HEK293 (cell line): ENCODE data around the gene ERBB2.
A peak's percentile ranks its signal among the peaks of the same experiment; 100 is the strongest.

Experiments
- CTCF ChIA-PET: fragments of 350-600 bp; formaldehyde crosslinking; extraction: SDS; loops from one replicate; lab custom pipeline; 2021; ENCODE audit warnings: antibody characterized with exemption; lab: Yijun Ruan, JAX
- POLR2A ChIA-PET: fragments of 300-600 bp; formaldehyde crosslinking; extraction: SDS; loops from one replicate; lab custom pipeline; 2020; ENCODE audit warnings: antibody characterized with exemption, inconsistent platforms; lab: Yijun Ruan, JAX
- H3K27ac ChIP-seq: fragments of 200-500 bp; sonication (Bioruptor generic); 2 replicates; pipeline ENCODE4 v1.5.1; 2014; ENCODE audit warnings: low read depth, low read length, control low read depth, inconsistent platforms; ENCODE audit errors: extremely low read depth
- H3K36me3 ChIP-seq, 2 experiments: fragments of 200-500 bp in 1 of 2; sonication (Bioruptor generic) in 1 of 2; 1 replicate in 1 of 2; 2 replicates in 1 of 2; pipeline ENCODE4 v1.5.1; 2014 to 2017; ENCODE audit warnings: inconsistent platforms in 2 of 2, low read length in 2 of 2; ENCODE audit not compliant: control insufficient read depth in 2 of 2, insufficient read depth in 1 of 2
- H3K4me1 ChIP-seq: fragments of 200-500 bp; sonication (Bioruptor generic); 2 replicates; pipeline ENCODE4 v1.5.1; 2014; ENCODE audit warnings: mild to moderate bottlenecking, low read length, inconsistent platforms; ENCODE audit not compliant: control insufficient read depth, insufficient read depth
- H3K4me3 ChIP-seq: 2 replicates; pipeline ENCODE4 v1.5.1; 2011; ENCODE audit warnings: low read depth, mild to moderate bottlenecking, control low read depth, low read length, moderate library complexity
- H3K9me3 ChIP-seq: fragments of 200-500 bp; sonication (Bioruptor generic); 2 replicates; pipeline ENCODE4 v1.5.1; 2014; ENCODE audit warnings: low read depth, low read length, inconsistent platforms; ENCODE audit not compliant: control insufficient read depth, insufficient read depth
- EGR2 ChIP-seq: fragments of 450-650 bp; formaldehyde crosslinking; IDR thresholded peaks from 2 replicates; pipeline ENCODE4 v1.5.1; 2016; ENCODE audit warnings: low read depth, missing biosample characterization, missing genetic modification characterization
- FEZF1 ChIP-seq: fragments of 450-650 bp; formaldehyde crosslinking; IDR thresholded peaks from 2 replicates; pipeline ENCODE4 v1.5.1; 2016; ENCODE audit warnings: missing biosample characterization, missing genetic modification characterization
- GLI2 ChIP-seq: fragments of 450-650 bp; formaldehyde crosslinking; IDR thresholded peaks from 2 replicates; pipeline ENCODE4; 2017; ENCODE audit warnings: missing biosample characterization, missing genetic modification characterization, low read depth, borderline replicate concordance
- GLIS1 ChIP-seq: fragments of 450-650 bp; formaldehyde crosslinking; IDR thresholded peaks from 2 replicates; pipeline ENCODE4 v1.5.1; 2016; ENCODE audit warnings: missing biosample characterization, missing genetic modification characterization
- GLIS2 ChIP-seq: fragments of 450-650 bp; formaldehyde crosslinking; IDR thresholded peaks from 2 replicates; pipeline ENCODE4 v1.5.1; 2016; ENCODE audit warnings: missing biosample characterization, missing genetic modification characterization
- OVOL3 ChIP-seq: fragments of 450-650 bp; formaldehyde crosslinking; IDR thresholded peaks from 2 replicates; pipeline ENCODE4 v1.5.1; 2016; ENCODE audit warnings: missing biosample characterization, missing genetic modification characterization
- ZBTB48 ChIP-seq: fragments of 450-650 bp; formaldehyde crosslinking; IDR thresholded peaks from 2 replicates; pipeline ENCODE4 v1.5.1; 2016; ENCODE audit warnings: missing biosample characterization, missing genetic modification characterization
- ZFHX2 ChIP-seq: fragments of 450-650 bp; formaldehyde crosslinking; conservative IDR thresholded peaks from 2 replicates; pipeline ENCODE4 v1.5.1; 2016; ENCODE audit warnings: missing biosample characterization, missing genetic modification characterization
- ZIC2 ChIP-seq: fragments of 450-650 bp; formaldehyde crosslinking; IDR thresholded peaks from 2 replicates; pipeline ENCODE4 v1.5.1; 2016; ENCODE audit warnings: missing biosample characterization, missing genetic modification characterization
- ZNF114 ChIP-seq: fragments of 450-650 bp; formaldehyde crosslinking; IDR thresholded peaks from 2 replicates; pipeline ENCODE4 v1.5.0; 2017; ENCODE audit warnings: missing biosample characterization, missing genetic modification characterization
- ZNF16 ChIP-seq: fragments of 450-650 bp; formaldehyde crosslinking; IDR thresholded peaks from 2 replicates; pipeline ENCODE4 v1.5.1; 2016; ENCODE audit warnings: low read depth, missing biosample characterization, missing genetic modification characterization
- ZNF169 ChIP-seq: fragments of 450-650 bp; formaldehyde crosslinking; IDR thresholded peaks from 2 replicates; pipeline ENCODE4 v1.5.1; 2016; ENCODE audit warnings: missing biosample characterization, missing genetic modification characterization
- ZNF174 ChIP-seq: fragments of 450-650 bp; formaldehyde crosslinking; IDR thresholded peaks from 2 replicates; pipeline ENCODE4 v1.5.0; 2017; ENCODE audit warnings: missing biosample characterization, mild to moderate bottlenecking, missing genetic modification characterization
- ZNF184 ChIP-seq: fragments of 450-650 bp; IDR thresholded peaks from 2 replicates; pipeline ENCODE4 v1.5.1; 2018; ENCODE audit warnings: missing biosample characterization, mild to moderate bottlenecking, missing genetic modification characterization
- ZNF416 ChIP-seq: fragments of 450-650 bp; formaldehyde crosslinking; IDR thresholded peaks from 2 replicates; pipeline ENCODE4 v1.5.1; 2016; ENCODE audit warnings: missing biosample characterization, missing genetic modification characterization
- ZNF423 ChIP-seq: fragments of 450-650 bp; formaldehyde crosslinking; IDR thresholded peaks from 2 replicates; pipeline ENCODE4 v1.5.1; 2016; ENCODE audit warnings: missing biosample characterization, missing genetic modification characterization
- ZNF501 ChIP-seq: fragments of 450-650 bp; formaldehyde crosslinking; IDR thresholded peaks from 2 replicates; pipeline ENCODE4 v1.5.1; 2016; ENCODE audit warnings: missing biosample characterization, missing genetic modification characterization
- ZNF600 ChIP-seq: fragments of 450-650 bp; formaldehyde crosslinking; IDR thresholded peaks from 2 replicates; pipeline ENCODE4 v1.5.1; 2016; ENCODE audit warnings: missing biosample characterization, missing genetic modification characterization
- ZNF626 ChIP-seq: fragments of 450-650 bp; sonication (Bioruptor Pico); formaldehyde crosslinking; IDR thresholded peaks from 2 replicates; pipeline ENCODE4 v1.5.1; 2018; ENCODE audit warnings: missing biosample characterization, missing genetic modification characterization, inconsistent platforms
- ZNF664 ChIP-seq: fragments of 450-650 bp; formaldehyde crosslinking; IDR thresholded peaks from 2 replicates; pipeline ENCODE4 v1.5.1; 2016; ENCODE audit warnings: missing biosample characterization, missing genetic modification characterization
- ZNF747 ChIP-seq: fragments of 450-650 bp; formaldehyde crosslinking; IDR thresholded peaks from 2 replicates; pipeline ENCODE4 v1.5.1; 2016; ENCODE audit warnings: missing biosample characterization, missing genetic modification characterization
- TF ChIP-seq, protein P1 (sequence below): fragments of 450-650 bp; formaldehyde crosslinking; IDR thresholded peaks from 2 replicates; pipeline ENCODE4 v1.5.1; 2016; ENCODE audit warnings: missing biosample characterization, missing genetic modification characterization

The ERBB2 gene

GRCh38 chr17:39700148-39700987 is 504 bp downstream of the ERBB2 start (continued):
- TF ChIP-seq ZNF16 (tag by site-specific recombination) (no peak), ZNF184 (tag by site-specific recombination) (no peak), GLIS1 (tag by site-specific recombination) (peak; percentile 89)

DNA sequence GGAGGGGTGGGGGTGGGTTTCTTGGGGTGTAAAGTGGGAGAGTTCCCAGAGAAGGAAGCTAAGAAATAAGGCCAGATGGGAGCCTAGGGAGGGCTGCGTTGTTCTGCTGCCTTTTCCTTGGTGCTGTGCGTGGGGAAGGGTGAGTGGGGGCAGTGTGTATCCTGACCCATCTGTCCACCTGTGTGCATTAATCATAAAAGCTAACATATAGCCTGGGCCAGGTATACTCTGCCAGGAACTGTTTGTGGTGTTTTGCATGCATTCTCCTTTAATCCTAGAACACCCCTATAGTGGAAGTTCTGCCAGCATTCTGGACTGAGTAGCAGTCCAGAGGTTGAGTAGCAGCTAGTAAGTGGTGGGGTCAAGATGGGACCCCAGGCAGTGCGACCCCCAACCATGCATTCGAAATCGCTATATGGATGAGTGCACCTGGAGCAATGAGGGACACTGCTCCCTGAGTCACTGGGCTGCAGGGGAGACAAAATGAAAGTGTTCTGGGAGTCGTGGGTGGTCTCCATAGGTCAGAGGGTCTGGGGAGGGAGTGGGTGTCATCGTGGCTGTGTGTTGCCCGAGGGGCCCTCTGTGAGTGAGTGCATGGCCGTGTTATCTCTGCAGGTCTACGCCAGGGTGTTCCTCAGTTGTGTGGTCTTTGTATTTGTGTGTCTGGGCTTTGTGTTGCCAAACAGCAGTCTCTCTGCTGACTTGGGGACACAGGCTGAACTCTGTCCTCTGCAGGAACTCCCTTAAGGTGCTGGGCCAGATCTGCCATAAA is 1.3 kb downstream of the ERBB2 start:
- H3K9me3 ChIP-seq, result no peaks in the 10 kb centered on the region
- H3K4me1 ChIP-seq, result peaks cover 13% of the 10 kb centered on the region; the same call in 1 of the 2 replicates
- peaks cover 0 to 22% of the 10 kb centered on the region in 2 experiments; a peak in 1 of 3 replicates for H3K36me3 ChIP-seq
- H3K27ac ChIP-seq, result no peak overlapping the region
- H3K4me3 ChIP-seq, result peak overlapping the region; percentile 81
- CTCF ChIA-PET, result interaction anchor here (0.5 to 3.5 kb wide), 9 partner anchors 10 to 78 kb away, joined by 3 to 22 read pairs (median 4); partner anchors contain the start of genes MIEN1, PGAP3 and PNMT
- POLR2A ChIA-PET, result interaction anchor here (0.7 to 2.4 kb wide), 6 partner anchors 14 to 291 kb away, joined by 3 to 42 read pairs (median 11); partner anchors contain the start of genes MIEN1, PGAP3 and PNMT
- TF ChIP-seq ZFHX2 (peak; percentile 78), ZIC2 (tag by site-specific recombination) (peak; percentile 23; the same call in 1 of the 2 replicates), GLIS2 (tag by site-specific recombination) (peak; percentile 28; the same call in 1 of the 2 replicates), ZNF626 (tag by site-specific recombination) (no peak), GLI2 (no peak), ZBTB48 (tag by site-specific recombination) (0 out of 2 replicates have a peak, but pooled peaks have one; percentile 19), ZNF600 (0 out of 2 replicates have a peak, but pooled peaks have one; percentile 29), ZNF169 (tag by site-specific recombination) (no peak), ZNF664 (tag by site-specific recombination) (no peak), ZNF747 (no peak), ZNF174 (no peak), ZNF501 (tag by site-specific recombination) (no peak), ZNF423 (tag by site-specific recombination) (no peak), FEZF1 (tag by site-specific recombination) (no peak), EGR2 (tag by site-specific recombination) (peak; percentile 51; the same call in 1 of the 2 replicates), ZNF114 (tag by site-specific recombination) (no peak), GLIS1 (tag by site-specific recombination) (peak; percentile 70), OVOL3 (no peak), ZNF416 (tag by site-specific recombination) (no peak)
- TF ChIP-seq, protein P1, sequence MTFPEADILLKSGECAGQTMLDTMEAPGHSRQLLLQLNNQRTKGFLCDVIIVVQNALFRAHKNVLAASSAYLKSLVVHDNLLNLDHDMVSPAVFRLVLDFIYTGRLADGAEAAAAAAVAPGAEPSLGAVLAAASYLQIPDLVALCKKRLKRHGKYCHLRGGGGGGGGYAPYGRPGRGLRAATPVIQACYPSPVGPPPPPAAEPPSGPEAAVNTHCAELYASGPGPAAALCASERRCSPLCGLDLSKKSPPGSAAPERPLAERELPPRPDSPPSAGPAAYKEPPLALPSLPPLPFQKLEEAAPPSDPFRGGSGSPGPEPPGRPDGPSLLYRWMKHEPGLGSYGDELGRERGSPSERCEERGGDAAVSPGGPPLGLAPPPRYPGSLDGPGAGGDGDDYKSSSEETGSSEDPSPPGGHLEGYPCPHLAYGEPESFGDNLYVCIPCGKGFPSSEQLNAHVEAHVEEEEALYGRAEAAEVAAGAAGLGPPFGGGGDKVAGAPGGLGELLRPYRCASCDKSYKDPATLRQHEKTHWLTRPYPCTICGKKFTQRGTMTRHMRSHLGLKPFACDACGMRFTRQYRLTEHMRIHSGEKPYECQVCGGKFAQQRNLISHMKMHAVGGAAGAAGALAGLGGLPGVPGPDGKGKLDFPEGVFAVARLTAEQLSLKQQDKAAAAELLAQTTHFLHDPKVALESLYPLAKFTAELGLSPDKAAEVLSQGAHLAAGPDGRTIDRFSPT, result no peak
- TF ChIP-seq, all 188 proteins: peak for 7
